Activated naive CD8-positive, alpha-beta T cell treated with anti-CD3 and anti-CD28 coated beads, Interleukin-2, amount 50 U/mL, for 16 hours (primary cell): ENCODE results near the gene HOXD13.

Experiments
- DNase-seq: peaks from one replicate; pipeline ENCODE4 v3.0.0-alpha.2; 2020; ENCODE audit warnings: low read depth, low spot score

The HOXD13 gene

DNA sequence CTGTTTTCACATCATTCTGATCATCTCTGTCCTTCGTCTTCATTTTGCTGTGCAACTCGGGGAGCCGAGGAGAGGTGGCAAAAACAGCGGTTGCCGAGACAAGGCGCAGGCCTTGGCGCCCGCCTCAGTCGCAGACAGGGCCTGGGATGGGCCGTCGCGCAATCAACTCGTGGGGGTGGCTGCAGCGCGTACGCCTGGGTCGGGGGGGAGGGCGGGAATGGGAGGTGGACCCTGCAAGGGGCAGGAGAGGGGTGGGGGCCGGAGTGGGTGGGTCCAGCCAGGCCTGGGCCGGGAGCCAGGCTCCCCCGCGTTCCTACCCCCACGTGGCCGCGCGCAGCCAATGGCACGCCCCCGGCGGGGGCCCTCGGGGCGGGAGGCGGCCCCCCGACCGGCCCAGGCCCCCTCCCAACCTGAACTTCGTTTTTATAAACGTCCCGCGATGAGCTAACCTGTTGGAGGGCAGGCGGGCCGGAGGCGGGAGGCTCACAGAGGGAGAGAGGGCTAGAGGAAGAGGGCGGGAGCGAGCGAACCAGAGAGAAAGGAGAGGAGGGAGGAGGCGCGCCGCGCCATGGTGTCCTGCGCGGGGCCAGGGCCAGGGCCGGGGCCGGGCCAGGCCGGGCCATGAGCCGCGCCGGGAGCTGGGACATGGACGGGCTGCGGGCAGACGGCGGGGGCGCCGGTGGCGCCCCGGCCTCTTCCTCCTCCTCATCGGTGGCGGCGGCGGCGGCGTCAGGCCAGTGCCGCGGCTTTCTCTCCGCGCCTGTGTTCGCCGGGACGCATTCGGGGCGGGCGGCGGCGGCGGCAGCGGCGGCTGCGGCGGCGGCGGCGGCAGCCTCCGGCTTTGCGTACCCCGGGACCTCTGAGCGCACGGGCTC, at the start of gene HOXD13:
Gene HOXD13 (plus strand): TSS at position 452 of the 875 bp plus-strand sequence. CDS start 170 bp downstream, at position 622.
- DNase-seq = no peak

GRCh38 chr2:176056406-176056805, 36.1 kb upstream of the HOXD13 start:
- no peak for DNase-seq

GRCh38 chr2:176063958-176064357, 28.6 kb upstream of the HOXD13 start:
- DNase-seq = no peak

- DNase-seq = no peak
Observed at GRCh38 chr2:176066645-176067588, 25.6 kb upstream of the HOXD13 start.

GRCh38 chr2:176067589-176068418, 24.7 kb upstream of the HOXD13 start:
- DNase-seq = no peak

DNA sequence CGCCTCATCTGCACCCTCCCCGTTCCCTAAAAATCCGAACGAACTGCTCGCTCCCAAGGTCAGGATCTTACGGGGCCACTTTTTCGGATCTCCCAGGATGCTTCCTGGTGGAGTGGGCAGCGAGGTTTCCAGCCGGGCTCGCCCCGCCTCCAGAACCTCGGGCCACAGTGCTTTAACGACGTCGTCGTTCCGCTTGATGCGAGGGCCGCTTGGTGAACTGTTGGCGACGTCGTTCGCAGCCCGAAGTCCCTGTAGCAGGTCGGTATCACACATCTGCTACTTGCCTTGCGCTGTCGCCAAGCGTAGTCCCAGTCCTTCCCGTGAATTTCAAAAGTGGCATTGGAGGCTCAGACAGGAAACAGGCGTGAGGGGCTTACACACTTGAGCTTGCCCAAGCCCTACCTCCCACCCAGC, 24.1 kb upstream of the HOXD13 start:
- no peak for DNase-seq

GRCh38 chr2:176071330-176072291, 20.9 kb upstream of the HOXD13 start:
- no peak for DNase-seq

DNA sequence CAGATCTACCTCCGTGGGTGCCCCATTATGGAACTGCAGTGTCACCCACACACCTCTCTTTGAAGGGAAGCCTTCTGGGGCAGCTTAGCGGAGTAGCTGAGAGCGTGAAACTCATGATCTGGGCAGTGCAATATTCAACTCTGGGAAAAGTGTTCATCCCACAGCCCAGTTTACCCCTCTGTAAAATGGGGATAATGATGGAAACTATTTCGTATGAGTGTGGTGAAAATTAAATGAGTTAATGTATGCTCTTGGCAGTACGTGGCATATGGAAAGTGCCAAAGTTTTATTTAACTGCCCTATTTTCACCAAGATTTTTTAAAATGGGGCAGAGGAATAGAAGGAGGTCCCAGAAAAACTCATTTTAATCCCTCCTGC, 20.2 kb upstream of the HOXD13 start:
- DNase-seq = no peak

GRCh38 chr2:176072951-176073904, 19.3 kb upstream of the HOXD13 start:
- DNase-seq = no peak

GRCh38 chr2:176074919-176075425, 17.5 kb upstream of the HOXD13 start:
- DNase-seq = no peak

- DNase-seq = no peak
Observed at GRCh38 chr2:176075481-176075880, 17.0 kb upstream of the HOXD13 start.

GRCh38 chr2:176076063-176076462, 16.5 kb upstream of the HOXD13 start:
- no peak for DNase-seq

- no peak for DNase-seq
Observed at GRCh38 chr2:176076796-176077195, 15.7 kb upstream of the HOXD13 start.

- no peak for DNase-seq
Observed at GRCh38 chr2:176078541-176079284, 13.8 kb upstream of the HOXD13 start.

DNA sequence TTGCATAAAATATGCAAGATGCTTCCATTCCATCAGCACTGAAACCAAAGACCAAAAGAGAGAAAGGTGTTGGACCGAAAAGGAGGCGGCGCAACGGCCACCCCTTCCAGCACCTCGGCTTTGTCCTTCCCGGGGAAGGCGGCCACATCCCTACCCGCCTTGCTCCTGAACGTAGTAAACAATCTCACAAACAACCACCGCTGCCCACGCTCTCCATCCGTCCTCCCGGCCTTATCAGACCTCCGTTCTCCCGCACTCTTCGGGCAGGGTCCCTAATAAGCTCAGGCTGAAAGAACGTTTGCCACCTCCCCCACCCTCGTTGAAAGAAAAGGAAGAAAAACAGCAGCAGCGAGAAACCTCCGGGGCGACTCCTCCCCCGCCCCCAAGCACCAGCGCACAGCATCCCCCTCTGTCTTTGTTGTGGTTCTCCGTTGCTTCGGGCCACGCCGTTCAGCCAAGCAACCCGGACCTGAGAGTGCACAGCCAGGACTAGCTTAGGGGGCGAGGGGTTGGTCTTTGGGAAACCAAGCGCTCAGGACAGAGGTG, 13.2 kb upstream of the HOXD13 start:
- DNase-seq = no peak

- no peak for DNase-seq
Observed at GRCh38 chr2:176079831-176080539, 12.5 kb upstream of the HOXD13 start.
